HG03066 (cell line): Measurements from ENCODE around the gene SQSTM1.
"Not testable (repeated sequence)": the region's sequence is repeated elsewhere in the genome, so short reads cannot be mapped to it uniquely, and the experiment has no call there.

Experiments used
- ATAC-seq: cut with Tn5 transposase; IDR thresholded peaks from one replicate; pipeline ENCODE4 v1.9.1; 2021; ENCODE audit warnings: low read depth; ENCODE audit not compliant: unreplicated experiment

Gene SQSTM1

DNA sequence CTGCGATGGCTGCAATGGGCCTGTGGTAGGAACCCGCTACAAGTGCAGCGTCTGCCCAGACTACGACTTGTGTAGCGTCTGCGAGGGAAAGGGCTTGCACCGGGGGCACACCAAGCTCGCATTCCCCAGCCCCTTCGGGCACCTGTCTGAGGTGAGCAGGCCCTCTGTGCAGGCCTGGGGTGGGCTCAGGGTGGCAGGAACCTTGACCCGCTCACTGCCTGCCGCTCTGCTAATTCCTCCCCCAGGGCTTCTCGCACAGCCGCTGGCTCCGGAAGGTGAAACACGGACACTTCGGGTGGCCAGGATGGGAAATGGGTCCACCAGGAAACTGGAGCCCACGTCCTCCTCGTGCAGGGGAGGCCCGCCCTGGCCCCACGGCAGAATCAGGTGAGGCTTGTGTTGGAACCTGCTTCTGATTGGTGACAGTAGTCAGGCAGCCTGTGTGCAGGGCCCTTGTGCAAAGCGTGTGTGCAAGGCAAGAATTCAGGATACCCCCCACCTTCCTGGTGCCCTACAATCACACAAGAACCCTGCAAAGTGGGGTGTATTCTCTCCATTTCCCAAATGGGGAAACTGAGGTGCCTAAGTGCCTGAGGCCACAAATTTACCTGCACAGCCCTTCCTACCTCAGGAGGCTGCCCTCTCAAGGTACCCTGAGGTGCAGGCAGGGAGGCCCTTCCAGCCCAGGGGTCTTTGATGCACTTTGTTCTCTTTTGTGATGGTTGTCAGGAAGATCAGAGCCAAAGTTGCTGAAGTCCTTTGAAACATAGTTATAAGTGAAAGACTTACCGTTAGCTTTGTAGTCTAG is 3.4 kb downstream of the SQSTM1 start:
- ATAC-seq: no peak

DNA sequence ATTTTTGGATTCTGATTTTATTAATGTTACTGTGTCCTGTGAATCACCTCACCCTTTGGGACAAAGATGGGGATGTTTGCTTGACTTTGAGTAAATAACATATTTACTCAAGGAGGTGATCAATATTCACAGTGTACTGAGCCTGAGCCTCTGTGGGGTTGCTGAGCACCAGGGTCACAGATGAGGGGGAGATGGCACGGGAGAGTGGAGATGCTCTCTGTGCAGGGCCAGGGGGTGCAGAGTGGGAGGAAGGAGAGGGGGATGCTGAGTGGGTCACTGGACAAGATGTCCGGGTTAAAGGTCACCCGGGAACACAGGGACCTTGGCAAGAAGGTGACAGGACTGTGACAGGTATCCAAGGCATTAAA is 4.0 kb downstream of the SQSTM1 start:
- no peak for ATAC-seq

DNA sequence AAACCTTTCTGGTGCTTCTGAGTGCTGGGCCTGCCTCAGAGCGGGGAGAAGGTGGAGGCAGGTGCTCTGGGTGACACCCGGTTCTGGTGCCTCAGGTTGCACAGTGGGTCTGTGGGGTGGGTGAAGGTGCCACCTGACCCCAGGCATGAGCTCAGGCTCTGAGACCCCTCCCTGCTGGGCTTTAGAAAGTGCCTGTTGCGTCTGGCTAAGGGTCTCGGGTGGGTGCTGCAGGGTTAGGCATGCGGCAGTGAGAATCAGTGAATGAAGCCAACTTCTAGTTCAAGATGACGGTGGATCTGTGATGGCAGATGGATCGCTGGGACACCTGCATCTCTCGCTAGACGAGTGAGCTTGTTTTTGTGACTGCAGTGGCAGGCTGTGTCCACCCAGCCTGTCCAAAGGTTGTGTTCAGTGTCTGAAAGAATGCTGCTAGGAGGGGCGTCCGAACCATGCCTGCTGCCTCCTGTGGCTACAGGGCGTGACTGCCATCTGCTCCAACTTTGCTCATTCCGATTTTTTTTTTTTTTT is 5.0 kb downstream of the SQSTM1 start:
- ATAC-seq: no peak

DNA sequence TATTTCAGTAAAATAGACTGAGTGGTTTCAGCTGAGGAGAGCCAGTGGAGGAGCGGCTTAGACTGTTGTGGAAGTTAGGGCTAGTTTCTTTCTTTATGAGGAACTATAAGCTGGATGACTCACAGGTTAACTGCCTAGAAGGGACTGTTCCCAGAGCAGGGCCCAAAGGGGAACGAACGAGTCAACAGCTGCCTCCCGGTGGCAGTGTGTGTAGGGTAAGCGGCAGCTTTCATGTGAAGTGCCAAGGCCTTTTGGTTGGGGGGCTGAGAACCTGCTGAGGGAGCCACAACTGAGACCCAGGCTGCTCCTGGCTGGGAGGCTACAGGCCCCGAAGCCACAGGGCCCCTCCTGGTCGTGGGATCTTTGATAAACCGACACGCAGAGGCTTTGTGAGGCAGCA is 7.0 kb downstream of the SQSTM1 start:
- ATAC-seq: no peak

DNA sequence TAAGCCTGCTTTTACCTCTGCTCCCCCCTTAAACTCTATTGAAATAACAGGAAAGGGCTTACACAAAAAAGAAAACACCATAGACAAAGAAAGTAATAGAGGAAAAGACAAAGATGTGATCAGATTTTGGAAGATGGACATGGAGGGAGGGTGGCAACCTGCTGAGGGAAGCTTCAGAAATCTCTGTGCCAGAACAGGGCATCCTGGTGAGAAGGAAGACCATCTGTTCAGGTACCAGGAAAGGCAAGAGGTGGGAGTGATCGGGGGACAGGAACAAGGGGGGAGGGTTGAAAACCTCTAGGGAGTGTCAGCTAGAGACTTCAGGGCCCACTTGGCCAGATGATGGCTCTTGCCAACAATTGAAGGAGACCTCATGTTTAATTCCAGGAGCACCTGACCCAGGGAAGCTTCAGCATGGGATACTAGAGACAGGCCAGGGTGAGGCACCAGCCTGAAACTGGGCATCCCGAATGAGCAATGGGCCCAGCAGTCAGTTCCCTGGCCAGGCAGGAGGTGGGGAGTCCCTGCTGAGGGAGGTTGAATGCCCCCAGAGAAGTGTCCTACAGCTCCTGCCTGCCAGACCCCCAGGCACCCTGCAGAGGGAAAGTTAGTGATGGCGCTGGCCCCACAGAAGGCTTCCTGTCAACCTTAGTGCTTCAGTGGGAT is 8.2 kb downstream of the SQSTM1 start:
- no peak for ATAC-seq

DNA sequence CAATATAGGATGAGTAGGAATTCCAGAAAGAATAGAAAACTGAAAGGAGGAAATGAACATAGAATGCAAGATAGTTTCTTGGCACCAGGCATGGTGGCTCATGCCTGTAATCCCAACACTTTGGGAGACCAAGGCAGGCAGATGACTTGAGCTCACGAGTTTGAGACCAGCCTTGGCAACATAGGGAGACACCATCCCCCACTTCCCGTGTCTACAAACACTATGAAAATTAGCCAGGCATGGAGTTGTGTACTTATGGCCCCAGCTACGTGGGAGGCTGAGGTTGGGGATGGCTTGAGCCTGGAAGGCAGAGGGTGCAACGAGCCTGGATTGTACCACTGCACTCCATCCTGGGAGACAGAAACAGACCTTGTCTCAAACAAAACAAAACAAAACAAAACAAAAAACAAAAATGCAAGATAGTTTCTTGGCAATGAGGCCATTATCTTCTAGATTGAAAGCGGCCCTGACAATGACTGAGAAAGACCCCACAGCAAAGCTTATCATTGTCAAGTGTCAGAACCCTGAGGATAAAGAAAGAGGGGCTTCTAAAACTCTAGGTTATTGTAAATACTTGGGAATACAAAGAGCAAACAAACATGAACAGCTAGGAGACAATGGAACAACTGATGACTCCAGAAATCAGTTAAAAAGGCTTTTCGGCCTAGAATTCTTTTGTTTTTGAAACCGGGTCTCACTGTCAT is 9.2 kb downstream of the SQSTM1 start:
- no peak for ATAC-seq

DNA sequence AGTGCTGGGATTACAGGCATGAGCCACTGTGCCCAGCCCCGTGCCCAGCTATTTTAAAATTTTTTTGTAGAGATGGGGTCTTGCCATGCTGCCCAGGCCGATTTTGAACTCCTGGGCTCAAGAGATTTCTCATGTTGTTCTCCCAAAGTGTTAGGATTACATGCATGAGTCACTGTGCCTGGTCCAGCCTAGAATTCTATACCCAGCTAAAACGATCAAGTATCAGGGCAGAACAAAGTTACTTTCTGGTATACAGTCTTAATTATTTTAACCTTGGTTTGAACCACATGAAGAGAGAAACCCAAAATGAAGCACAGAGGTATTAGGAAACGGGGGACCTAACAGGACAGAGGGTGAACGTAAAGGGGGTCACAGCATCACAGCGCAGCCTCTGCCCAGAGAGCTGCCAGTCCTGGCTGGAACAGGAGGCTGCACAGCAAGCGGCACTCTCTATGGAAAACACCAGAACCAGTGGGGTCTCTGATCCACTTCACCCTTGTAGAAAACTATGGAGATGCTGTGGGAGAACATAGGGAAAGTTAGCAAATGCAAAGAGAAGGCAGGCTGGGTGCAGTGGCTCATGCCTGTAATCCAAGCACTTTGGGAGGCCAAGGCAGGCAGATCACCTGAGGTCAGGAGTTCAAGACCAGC is 10.2 kb downstream of the SQSTM1 start:
- no peak for ATAC-seq

DNA sequence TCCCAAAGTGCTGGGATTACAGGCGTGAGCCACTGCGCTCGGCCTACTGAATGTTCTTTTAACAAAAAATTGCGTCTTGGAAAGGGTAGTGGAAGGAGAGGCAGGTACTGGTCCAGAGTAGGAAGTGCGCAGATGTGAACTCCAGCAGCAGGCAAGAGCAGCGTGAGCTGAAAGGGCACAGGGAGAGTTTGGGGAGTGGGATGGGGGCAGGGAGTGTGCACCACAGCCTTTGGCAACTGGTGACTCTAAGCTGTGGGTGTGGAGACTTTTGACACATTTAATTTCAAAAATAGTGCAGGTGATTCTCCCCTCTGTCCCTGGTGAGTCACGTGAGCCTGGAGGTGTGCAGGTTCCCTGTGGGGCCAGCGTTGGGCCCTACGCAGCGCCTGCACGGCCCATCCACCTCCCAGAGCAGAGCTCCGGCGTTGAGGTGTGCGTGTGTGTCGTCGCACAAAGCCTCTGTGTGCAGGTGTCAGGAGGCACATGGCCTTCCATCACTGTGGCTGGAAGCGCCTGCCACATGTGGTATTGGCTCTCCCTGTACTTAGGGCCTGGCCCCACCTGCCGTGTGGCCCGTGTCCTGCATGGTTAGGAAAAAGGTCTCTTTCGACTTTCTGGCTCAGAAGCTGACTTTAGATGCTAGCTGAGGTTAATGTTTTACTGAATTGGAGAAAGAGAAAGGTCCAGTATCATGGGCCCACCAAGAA is 11.5 kb downstream of the SQSTM1 start:
- ATAC-seq: no peak

DNA sequence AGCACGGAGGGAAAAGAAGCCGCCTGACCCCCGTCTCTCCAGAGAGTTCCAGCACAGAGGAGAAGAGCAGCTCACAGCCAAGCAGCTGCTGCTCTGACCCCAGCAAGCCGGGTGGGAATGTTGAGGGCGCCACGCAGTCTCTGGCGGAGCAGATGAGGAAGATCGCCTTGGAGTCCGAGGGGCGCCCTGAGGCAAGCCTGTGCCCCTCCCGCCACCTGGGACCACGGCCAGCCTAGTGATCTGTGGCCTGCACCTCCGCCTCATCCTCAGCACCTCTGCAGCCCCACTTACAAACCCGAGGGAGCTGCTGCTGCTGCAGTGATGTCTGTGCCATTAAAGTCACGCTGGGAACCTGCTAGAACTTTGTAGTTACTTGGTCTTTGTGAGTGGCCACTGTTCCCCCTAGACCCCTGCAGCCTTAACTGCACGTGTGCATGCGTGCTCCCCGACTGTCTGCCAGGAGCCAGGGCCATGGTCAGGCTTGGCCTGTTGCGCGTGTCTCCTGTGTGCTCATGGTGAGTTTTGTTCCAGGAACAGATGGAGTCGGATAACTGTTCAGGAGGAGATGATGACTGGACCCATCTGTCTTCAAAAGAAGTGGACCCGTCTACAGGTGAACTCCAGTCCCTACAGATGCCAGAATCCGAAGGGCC is 12.5 kb downstream of the SQSTM1 start:
- no peak for ATAC-seq

DNA sequence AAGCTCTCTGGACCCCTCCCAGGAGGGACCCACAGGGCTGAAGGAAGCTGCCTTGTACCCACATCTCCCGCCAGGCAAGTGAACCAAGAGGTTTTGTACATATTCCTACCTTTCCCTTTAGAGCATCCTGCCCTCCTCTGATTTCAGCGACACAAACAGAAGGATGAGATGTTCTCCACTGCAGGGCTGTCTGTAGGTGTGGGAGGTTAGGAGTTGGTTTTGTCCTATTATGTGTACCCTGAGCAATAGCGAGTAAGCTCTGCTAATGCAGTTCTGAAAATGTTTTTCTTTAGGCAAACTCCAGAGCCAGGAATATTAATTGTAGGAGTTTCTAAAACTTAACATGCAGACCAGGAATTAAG is 13.0 kb downstream of the SQSTM1 start:
- no peak for ATAC-seq

DNA sequence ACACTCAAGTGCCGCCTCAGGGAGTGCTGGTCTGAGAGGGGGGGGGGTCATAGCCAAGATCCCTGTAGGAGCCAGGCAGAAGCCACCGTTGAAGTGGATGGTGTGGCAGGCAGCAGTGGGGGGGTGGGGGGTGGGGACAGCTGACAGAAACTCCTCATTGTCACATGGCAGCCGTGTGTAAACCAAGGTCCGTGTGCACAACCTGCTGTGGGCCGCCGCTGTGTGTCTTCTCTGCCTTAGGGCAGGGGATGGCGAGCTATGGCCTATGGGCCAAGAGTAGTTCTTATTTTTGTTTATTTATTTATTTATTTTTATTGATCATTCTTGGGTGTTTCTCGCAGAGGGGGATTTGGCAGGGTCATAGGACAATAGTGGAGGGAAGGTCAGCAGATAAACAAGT is 13.4 kb downstream of the SQSTM1 start:
- ATAC-seq: no peak

DNA sequence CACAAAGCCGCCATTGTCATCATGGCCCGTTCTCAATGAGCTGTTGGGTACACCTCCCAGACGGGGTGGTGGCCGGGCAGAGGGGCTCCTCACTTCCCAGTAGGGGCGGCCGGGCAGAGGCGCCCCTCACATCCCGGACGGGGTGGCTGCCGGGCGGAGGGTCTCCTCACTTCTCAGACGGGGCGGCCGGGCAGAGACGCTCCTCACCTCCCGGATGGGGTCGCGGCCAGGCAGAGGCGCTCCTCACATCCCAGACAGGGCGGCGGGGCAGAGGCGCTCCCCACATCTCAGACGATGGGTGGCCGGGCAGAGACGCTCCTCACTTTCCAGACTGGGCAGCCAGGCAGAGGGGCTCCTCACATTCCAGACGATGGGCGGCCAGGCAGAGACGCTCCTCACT is 14.2 kb downstream of the SQSTM1 start:
- not testable (repeated sequence) for ATAC-seq

DNA sequence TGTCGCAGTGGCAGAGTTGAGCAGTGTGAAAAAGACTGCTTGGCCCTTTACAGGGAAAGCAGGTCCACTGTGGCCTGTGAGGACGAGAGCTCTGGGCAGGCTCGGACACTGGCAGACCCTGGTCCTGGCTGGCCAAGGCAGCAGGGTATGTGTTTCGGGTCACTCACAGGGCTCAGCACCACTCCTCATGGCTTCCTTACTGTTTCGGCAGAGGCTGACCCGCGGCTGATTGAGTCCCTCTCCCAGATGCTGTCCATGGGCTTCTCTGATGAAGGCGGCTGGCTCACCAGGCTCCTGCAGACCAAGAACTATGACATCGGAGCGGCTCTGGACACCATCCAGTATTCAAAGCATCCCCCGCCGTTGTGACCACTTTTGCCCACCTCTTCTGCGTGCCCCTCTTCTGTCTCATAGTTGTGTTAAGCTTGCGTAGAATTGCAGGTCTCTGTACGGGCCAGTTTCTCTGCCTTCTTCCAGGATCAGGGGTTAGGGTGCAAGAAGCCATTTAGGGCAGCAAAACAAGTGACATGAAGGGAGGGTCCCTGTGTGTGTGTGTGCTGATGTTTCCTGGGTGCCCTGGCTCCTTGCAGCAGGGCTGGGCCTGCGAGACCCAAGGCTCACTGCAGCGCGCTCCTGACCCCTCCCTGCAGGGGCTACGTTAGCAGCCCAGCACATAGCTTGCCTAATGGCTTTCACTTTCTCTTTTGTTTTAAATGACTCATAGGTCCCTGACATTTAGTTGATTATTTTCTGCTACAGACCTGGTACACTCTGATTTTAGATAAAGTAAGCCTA is 15.7 kb downstream of the SQSTM1 start:
- ATAC-seq: no peak

DNA sequence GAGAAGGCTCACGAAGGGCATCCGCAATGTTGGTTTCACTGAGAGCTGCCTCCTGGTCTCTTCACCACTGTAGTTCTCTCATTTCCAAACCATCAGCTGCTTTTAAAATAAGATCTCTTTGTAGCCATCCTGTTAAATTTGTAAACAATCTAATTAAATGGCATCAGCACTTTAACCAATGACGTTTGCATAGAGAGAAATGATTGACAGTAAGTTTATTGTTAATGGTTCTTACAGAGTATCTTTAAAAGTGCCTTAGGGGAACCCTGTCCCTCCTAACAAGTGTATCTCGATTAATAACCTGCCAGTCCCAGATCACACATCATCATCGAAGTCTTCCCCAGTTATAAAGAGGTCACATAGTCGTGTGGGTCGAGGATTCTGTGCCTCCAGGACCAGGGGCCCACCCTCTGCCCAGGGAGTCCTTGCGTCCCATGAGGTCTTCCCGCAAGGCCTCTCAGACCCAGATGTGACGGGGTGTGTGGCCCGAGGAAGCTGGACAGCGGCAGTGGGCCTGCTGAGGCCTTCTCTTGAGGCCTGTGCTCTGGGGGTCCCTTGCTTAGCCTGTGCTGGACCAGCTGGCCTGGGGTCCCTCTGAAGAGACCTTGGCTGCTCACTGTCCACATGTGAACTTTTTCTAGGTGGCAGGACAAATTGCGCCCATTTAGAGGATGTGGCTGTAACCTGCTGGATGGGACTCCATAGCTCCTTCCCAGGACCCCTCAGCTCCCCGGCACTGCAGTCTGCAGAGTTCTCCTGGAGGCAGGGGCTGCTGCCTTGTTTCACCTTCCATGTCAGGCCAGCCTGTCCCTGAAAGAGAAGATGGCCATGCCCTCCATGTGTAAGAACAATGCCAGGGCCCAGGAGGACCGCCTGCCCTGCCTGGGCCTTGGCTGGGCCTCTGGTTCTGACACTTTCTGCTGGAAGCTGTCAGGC is 16.6 kb downstream of the SQSTM1 start:
- no peak for ATAC-seq

DNA sequence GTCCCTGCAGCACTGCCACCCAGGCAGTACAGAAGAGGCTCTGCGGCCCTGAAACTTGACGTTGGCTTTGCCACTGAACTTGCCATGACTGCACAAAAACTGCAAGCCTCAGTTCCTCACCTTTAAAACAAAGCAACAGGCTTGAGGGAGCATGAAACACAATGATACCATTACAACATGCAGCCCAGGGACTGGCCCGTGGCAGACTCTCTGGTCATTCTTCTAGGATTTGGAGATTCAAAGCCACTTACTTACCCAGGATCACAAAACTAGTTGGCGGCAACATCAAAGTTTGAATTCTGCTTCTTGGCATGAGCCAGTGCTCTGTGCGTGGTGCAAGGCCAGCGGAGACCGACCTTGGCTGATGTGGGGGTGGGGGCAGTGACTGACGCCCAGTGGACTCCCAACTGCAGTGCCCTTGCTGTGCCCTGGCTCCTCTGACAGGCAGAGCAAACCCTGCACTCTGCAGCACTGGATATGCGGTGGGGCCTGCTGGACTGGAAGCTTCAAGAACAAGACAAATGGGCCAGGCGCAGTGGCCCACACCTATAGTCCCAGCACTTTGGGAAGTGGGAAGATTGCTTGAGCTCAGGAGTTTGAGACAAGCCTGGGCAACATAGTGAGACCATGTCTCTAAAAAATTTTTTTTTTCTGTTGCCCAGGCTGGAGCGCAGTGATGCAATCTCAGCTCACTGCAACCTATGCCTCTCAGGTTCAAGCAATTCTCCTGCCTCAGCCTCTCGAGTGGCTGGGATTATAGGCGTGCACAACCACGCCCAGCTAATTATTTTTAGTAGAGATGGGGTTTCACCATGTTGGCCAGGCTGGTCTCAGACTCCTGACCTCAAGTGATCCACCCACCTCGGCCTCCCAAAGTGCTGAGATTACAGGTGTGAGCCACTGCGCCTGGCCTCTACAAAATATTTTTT is 18.9 kb downstream of the SQSTM1 start:
- ATAC-seq: no peak

DNA sequence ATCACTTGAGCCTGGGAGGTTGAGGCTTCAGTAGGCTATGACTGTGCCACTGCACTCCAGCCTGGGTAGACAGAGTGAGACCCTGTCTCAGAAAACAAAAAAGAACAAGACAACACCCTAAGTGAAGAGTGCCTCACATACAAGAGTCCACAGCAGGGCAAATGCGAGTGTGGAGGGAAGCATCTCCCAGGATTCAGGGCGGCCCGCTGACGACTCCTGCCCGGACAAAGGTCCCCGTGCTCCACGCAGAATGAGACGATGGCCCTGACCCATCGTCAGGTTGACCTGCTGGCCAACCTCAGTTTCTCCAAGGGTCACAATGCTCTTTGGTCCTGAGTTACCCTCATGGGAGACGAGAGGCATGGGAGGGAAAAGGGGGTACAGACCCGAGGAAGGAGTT is 19.6 kb downstream of the SQSTM1 start:
- no peak for ATAC-seq

DNA sequence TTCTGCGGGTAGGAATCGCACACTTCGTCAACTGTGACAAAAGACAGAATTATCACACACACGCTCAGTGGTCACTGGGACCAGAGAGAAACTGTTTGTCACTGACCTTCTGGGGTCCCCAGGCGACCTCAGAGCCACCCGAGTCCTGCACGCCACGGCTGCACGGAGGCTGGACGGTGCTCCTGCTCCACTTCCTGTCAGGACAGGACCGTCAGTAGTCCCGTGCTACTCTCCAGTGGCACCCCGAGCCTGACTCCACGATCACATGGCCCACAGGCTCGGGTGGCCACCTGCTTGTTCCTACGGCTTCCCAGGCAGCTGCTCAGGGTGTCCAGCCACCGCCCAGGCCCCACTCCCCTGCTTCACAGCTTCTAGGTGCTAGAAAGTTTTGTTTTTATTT is 20.1 kb downstream of the SQSTM1 start:
- no peak for ATAC-seq
